GM12865 (cell line): ENCODE results near the gene ERN1.

Experiments
- DNase-seq: peaks from one replicate; pipeline ENCODE4 v3.0.0; 2010; ENCODE audit warnings: low read depth
- H3K4me3 ChIP-seq: 2 replicates; pipeline ENCODE4 v1.5.1; 2011; ENCODE audit warnings: mild to moderate bottlenecking, low read depth, low read length, control low read depth
- CTCF ChIP-seq: IDR thresholded peaks from 2 replicates; pipeline ENCODE4 v1.5.1; 2011; ENCODE audit warnings: low read length, control low read depth, low read depth, inconsistent platforms; ENCODE audit not compliant: insufficient read depth; ENCODE audit errors: missing control alignments

Gene ERN1

GRCh38 chr17:64084086-64084939, 45.6 kb downstream of the ERN1 start:
- no peak for DNase-seq
- H3K4me3 ChIP-seq: no peak overlapping the region
- no peak for TF ChIP-seq CTCF

DNA sequence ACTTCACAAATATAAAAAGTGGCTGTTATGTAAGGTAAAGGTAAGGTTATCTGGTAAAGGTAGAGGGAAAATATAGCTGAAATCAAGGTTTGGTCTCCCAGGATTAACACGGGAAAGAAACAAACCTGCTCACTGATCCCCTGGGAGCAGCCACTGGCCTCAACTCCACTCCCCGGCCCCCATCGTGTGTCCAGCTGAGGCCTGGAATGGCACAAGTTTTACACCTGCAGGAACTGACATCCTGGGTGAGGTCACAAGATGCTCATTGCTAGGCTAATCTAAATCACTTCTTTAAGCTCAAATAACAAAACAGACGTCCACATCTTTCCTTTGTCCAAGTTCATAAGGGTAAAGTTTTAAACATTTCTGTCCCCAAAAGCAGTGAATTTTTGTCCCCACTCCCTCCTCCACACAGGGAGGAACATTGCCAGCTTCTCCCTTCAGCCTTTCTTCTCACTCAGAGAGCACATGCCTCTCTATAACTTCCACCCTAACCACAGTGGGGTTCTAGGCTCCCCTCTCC, 46.3 kb downstream of the ERN1 start:
- TF ChIP-seq CTCF: no peak
- no peak for DNase-seq
- H3K4me3 ChIP-seq: no peak overlapping the region

DNA sequence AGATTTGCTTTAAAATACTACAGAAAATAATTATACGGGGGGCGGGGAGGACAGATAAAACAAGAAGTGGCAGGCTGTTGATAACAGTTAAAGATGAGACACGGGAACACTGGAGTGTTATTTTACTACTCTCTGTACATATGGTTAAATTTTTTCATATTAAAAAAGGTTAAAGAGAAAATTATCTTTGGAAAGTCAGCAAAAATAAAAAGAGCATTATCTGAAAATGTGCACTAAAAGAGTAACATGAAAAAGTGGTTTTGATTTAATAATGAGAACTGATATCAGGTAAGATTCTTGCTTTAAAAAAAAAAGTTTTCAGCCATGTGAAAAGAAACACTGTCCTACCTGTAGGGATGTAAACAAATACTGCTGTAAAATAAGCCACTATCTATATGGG, 46.9 kb downstream of the ERN1 start:
- no peak for DNase-seq
- TF ChIP-seq CTCF: no peak
- H3K4me3 ChIP-seq: no peak overlapping the region

GRCh38 chr17:64081802-64082799, 47.8 kb downstream of the ERN1 start:
- H3K4me3 ChIP-seq: no peak overlapping the region
- DNase-seq: peak; percentile 81
- TF ChIP-seq CTCF: no peak

DNA sequence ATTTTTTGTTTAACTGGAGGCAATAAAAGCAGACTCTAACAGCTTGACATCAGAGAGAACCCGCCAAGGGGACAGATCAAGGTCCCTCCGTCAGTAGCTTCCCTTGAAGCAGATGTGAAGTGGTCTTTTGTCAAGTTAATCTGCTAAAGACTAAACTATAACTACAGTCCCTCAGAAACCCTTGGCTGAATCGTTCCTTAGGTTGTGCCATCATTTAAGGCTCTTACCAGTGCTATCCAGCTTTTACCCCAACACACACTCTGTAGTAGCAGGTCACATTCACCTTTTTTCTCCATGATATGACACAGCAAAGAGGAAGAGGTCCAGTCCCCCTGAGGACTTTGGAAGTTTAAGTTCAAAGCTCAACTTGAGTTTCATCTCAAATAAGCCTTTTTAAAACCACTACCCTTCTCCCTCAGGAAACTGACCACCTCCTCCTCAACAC, 49.7 kb downstream of the ERN1 start:
- TF ChIP-seq CTCF: no peak
- no peak for DNase-seq
- H3K4me3 ChIP-seq: no peak overlapping the region

- no peak overlapping the region for H3K4me3 ChIP-seq
- TF ChIP-seq CTCF: no peak
- DNase-seq: no peak
Measured at GRCh38 chr17:64077379-64077778, 52.6 kb downstream of the ERN1 start.
